SH-SY5Y (cell line): ENCODE results near the gene LARGE1.

ENCODE experiments used
- GATA2 ChIP-seq: IDR thresholded peaks from 2 replicates; pipeline ENCODE4 v1.6.1; 2011; ENCODE audit warnings: mild to moderate bottlenecking, low read depth, low read length
- GATA3 ChIP-seq: IDR thresholded peaks from 2 replicates; pipeline ENCODE4 v1.6.1; 2011; ENCODE audit warnings: low read depth, mild to moderate bottlenecking, low read length, moderate library complexity

Gene LARGE1

DNA sequence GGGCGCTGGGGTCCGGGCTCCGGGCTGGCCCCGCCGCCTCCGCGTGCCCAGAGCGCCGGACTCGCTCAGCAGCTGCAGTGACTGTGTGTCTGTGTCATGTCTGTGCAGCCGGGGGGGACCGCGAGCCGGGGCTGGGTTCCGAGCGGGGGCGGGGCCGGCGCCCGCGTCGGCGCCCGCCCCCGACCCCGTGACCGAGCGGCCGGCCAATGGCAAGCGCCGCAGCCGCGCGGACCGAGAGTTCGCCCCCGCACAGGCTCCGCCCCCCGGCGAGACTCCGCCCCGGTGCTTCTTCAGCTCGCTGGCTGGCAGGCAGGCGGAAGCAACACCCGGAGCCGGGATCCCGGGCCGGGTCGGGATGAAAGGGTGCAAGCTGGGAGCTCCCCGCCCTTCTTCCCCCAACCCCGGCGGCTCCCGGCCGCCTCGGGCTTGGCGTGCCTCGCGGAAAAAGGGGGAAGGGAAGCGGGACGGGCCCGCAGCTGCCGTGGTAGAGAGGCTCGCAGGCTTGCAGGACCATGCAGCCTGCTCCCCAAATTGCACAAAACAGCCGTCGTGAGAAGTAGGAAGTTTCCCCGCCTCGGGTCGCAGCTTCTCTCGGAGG, 750 bp upstream of the LARGE1 start:
- TF ChIP-seq GATA2 (no peak), GATA3 (no peak)

- TF ChIP-seq GATA2 (no peak), GATA3 (no peak)
Measured at GRCh38 chr22:33919391-33920196, 682 bp downstream of the LARGE1 start.

GRCh38 chr22:33918676-33919365, 1.5 kb downstream of the LARGE1 start:
- TF ChIP-seq GATA2 (no peak), GATA3 (no peak)

DNA sequence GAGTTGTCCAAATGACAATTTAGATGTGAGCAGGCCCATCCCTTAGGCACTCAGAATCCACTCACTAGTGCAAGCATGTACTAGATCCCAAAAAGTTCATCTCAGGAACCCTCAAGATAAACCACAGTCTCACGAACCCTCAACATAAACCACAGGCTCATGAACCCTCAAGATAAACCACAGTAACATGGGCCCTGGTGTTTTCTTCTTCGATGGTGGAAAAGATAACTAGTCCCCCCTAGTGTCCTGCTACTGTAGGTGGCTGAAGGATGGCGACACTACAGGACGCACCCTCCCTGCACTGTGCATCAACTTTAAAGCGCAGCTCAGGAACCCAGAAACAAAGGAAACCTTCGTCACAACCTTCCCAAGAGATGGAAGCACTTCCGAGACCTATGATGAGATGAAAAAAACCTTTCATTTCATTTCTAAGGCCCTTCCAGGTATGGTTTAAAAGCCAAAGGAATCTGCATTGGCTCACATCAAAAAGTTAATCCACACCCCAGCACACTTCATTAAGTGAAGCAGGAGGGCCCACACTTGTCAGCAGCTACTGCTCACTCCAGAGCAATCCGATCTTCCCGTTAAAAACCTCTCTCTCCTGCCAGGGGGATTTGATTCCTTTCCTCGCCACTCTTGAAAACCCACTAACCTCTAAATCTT, 2.4 kb downstream of the LARGE1 start:
- TF ChIP-seq GATA3, result no peak
- TF ChIP-seq GATA2, result no peak

- no peak for TF ChIP-seq GATA2
- TF ChIP-seq GATA3, result no peak
Measured at GRCh38 chr22:33914699-33915098, 5.6 kb downstream of the LARGE1 start.

DNA sequence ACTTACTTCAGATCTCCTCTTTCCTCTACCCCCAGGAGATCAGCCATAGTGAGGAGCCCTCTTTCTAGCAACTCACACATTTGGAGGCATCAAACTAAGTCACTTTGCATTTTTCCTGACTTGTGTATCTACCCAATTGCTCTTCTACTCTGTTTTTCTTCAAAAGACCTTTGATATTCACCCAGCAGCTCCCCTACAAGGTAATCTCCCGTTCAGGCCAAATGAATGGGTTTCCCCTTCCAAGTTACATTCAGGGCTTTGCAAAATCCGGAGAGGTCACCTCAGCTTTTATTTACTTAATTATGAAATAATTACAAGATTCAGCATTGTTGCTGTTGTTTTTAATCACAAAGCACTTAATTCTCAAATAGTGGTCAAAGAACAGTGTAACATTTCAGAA, 6.1 kb downstream of the LARGE1 start:
- no peak for TF ChIP-seq GATA2
- no peak for TF ChIP-seq GATA3

GRCh38 chr22:33913188-33913587, 7.1 kb downstream of the LARGE1 start:
- TF ChIP-seq GATA2 (no peak), GATA3 (no peak)

- no peak for TF ChIP-seq GATA2
- TF ChIP-seq GATA3, result no peak
Measured at GRCh38 chr22:33909911-33910310, 10.4 kb downstream of the LARGE1 start.

DNA sequence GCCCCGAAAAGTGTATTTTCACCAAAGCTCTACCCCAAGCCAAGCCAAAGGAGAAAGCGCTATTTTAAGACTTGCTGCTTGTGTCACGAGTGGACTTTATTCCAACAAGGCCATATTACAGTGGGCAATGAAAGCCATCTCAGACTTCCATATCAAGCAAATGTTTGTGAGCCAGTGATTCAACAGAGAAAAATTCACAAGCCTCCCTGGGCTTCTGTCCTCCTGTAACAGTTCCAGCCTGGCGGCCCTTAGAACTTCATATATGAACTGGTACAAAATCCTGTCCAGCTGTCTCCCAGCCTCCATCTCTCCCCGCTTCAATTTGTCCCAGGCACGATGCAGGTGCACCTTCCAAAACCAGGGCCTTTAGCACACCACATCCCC, 11.2 kb downstream of the LARGE1 start:
- TF ChIP-seq GATA2 (no peak), GATA3 (no peak)

- TF ChIP-seq GATA2 (no peak), GATA3 (no peak)
Measured at GRCh38 chr22:33908171-33909074, 11.9 kb downstream of the LARGE1 start.

DNA sequence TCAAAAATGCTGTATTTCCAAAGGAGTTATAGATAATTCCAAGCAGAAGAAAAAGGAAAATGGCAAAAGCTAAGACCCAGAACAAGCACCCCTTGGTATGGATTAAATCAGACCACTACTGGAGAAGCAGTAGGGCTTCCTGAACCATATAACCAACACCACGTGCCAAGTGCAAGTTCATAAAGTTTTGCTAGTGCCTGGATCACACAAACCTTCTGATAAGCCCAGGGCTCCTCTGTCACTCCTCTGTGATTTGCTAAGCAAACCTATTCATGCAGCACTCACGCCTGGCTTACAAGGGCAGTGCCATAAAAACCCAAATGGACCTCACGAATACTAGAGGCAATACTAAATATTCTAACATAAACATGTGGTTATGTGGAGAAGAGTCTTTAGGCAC, 13.3 kb downstream of the LARGE1 start:
- TF ChIP-seq GATA3 (no peak), GATA2 (no peak)

GRCh38 chr22:33906475-33906874, 13.8 kb downstream of the LARGE1 start:
- TF ChIP-seq GATA3, result no peak
- no peak for TF ChIP-seq GATA2

- TF ChIP-seq GATA2, result no peak
- TF ChIP-seq GATA3, result no peak
Measured at GRCh38 chr22:33903012-33903411, 17.3 kb downstream of the LARGE1 start.
